Measurements from ENCODE around the gene AMIGO1. TPM values are rescaled to one million over a fixed set of nuclear protein-coding genes. Genes with fewer than 3 reads are reported as not detected.

Gene AMIGO1
- total RNA-seq, 2 donors from 2014 or later = 2.1 to 2.6 TPM

DNA sequence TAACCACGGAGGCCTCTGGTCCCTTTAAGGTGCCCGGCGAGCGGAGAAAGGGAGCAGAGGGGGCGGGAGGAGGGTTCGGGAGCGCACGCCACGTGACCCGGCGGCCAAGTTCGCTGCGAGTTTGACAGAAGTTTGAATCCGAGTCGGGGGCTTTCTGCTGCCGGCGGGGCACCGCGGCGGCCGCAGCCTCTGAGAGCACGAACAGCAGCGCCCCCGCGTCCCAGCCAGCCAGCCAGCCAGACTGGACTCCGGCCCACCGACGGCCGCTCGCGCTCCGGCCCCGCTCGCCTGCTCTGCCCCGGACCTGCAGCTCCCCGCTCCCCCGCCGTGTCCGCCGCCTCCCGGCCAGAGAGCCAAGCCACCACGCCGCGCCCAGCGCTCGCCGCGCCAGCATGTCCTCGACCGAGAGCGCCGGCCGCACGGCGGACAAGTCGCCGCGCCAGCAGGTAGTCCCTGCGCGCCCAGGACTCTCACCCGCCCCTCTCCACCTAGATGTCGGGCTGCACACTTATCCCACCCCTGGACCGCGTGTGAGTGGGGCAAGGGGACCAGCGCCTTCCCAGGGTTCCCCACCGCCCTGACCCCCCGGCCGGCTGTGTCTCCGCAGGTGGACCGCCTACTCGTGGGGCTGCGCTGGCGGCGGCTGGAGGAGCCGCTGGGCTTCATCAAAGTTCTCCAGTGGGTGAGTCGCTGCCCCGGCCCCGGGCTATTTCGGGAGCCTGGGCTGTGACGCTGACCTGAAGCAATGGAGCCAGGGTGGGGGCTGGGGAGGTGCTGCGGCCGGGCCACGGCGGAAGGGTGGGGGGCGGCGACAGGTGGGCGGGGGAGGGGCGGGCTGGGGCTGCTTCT is 42.9 kb downstream of the AMIGO1 start, which contains the start of gene SYPL2:
Gene SYPL2 (plus strand): TSS at position 95 of the 849 bp plus-strand sequence. CDS start 298 bp downstream, at position 393.
- Mint-ChIP-seq H3K4me1 (ENCODE audit: low read depth) (no peaks in the 10 kb centered on the region), H3K27ac (no peak within 1 kb of the TSS), H3K4me3 (peak within 1 kb of the TSS; percentile 74 to 75), H3K36me3 (ENCODE audit: insufficient read depth in 2 of 2) (no peaks in the 10 kb centered on the region), H3K9me3 (no peaks in the 10 kb centered on the region), H3K27me3 (ENCODE audit: low read depth) (peaks cover 88% of the 10 kb centered on the region)
- ATAC-seq (replicated peaks in 1 of 2) = peak; percentile 66 to 70
- peak; percentile 14 to 41 for DNase-seq

DNA sequence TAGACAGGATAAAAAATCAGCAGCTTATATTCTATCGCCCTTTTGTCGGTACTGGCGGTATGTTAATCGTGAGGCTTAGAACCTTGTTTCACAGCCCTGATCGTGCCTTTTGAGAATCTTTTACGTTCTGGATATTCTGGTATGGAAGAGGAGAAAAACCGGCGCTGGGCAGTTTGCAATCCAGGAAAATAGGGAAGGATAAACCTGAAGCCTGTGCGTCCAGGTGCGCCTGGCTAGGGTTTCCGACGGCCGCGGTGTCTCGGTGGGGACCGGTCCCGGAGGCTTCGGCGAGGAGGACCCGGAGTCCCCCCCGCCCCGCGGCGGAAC is 43.4 kb downstream of the AMIGO1 start:
- DNase-seq = no peak
- Mint-ChIP-seq H3K4me3 (peak overlapping the region; percentile 74 to 75), H3K27ac (no peak overlapping the region), H3K36me3 (ENCODE audit: insufficient read depth in 2 of 2) (no peaks in the 10 kb centered on the region), H3K27me3 (ENCODE audit: low read depth) (peaks cover 88% of the 10 kb centered on the region), H3K9me3 (no peaks in the 10 kb centered on the region), H3K4me1 (ENCODE audit: low read depth) (no peaks in the 10 kb centered on the region)
- no peak for ATAC-seq (replicated peaks in 1 of 2)

GRCh38 chr1:109457819-109458218 is 51.7 kb downstream of the AMIGO1 start:
- Mint-ChIP-seq H3K27ac (no peak overlapping the region), H3K4me1 (ENCODE audit: low read depth) (no peaks in the 10 kb centered on the region), H3K9me3 (peaks cover 5 to 9% of the 10 kb centered on the region in 2 donors), H3K36me3 (ENCODE audit: insufficient read depth in 2 of 2) (peaks cover 7 to 11% of the 10 kb centered on the region in 2 donors), H3K27me3 (ENCODE audit: low read depth) (peaks cover 55% of the 10 kb centered on the region), H3K4me3 (no peak overlapping the region)
- ATAC-seq (replicated peaks in 1 of 2) (no peak), DNase-seq (no peak)

DNA sequence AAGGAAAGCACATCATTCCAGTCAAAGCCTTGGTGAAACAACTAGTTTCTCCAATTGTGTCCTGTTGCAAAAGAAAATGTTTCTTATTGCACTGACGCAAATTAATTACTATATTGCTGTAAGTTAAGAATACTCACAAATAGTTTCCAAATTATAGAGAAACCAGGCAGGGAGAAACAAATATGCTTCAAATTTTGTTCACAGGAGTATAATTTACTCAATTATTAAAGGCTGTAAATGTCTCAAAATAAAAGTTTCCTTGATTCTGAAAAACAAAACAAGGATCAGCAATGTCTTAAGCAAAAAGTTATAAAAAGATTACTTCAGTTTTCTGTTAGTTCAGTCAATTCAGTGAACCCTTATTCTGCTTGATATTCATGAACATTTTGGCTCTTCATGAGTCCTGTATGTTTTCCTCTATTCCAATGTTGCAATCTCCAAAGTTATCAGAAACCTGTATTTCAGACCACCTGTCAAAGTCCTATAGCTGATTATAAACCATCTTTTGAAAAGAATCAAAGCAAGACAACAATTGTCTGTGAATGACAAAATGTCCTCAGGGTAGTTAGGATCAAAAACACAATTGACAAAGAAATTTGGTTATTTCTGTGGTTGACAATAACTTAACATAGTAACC is 54.9 kb downstream of the AMIGO1 start:
- no peaks in the 10 kb centered on the region for H3K4me1 Mint-ChIP-seq (ENCODE audit: low read depth)
- H3K27me3 Mint-ChIP-seq (ENCODE audit: low read depth) = peaks cover 48% of the 10 kb centered on the region
- peaks cover 7 to 11% of the 10 kb centered on the region in 2 donors for H3K36me3 Mint-ChIP-seq (ENCODE audit: insufficient read depth in 2 of 2)
- ATAC-seq (replicated peaks in 1 of 2) (no peak), DNase-seq (no peak)
- peaks cover 5 to 9% of the 10 kb centered on the region in 2 donors for H3K9me3 Mint-ChIP-seq
- no peak overlapping the region for H3K27ac Mint-ChIP-seq
- no peak overlapping the region for H3K4me3 Mint-ChIP-seq

Other genes with a start within 250 kb of the AMIGO1 start
- 10 to 100 TPM; 17.5 to 18.3 TPM for gene PSRC1, start 226.6 kb downstream of the AMIGO1 start, total RNA-seq
- gene MYBPHL, start 202.7 kb downstream of the AMIGO1 start, total RNA-seq = not detected
- 1 to 10 TPM; 1.4 to 4.8 TPM for gene SORT1, start 111.8 kb downstream of the AMIGO1 start, total RNA-seq
- 100 to 1,000 TPM; 169 to 179 TPM for gene PSMA5, start 83.3 kb downstream of the AMIGO1 start, total RNA-seq
- gene SYPL2, start 43.2 kb downstream of the AMIGO1 start, total RNA-seq = under 1 TPM; 0.10 to 0.37 TPM
- 10 to 100 TPM; 11.9 to 13.3 TPM for gene ATXN7L2, start 25.8 kb downstream of the AMIGO1 start, total RNA-seq
- gene CYB561D1, start 15.6 kb downstream of the AMIGO1 start, total RNA-seq = 10 to 100 TPM; 15.8 to 16.5 TPM
- gene GPR61, start 30.1 kb upstream of the AMIGO1 start, total RNA-seq = not detected
- 10 to 100 TPM in 1 of 2 donors, 1 to 10 TPM in 1; 8.9 to 10.1 TPM for gene GNAI3, start 38.9 kb upstream of the AMIGO1 start, total RNA-seq
- gene GNAT2, start 109.9 kb upstream of the AMIGO1 start, total RNA-seq = under 1 TPM; 0.17 to 0.23 TPM
- 10 to 100 TPM; 64.0 to 79.2 TPM for gene AMPD2, start 110.1 kb upstream of the AMIGO1 start, total RNA-seq
- gene GSTM4, start 146.4 kb upstream of the AMIGO1 start, total RNA-seq = 10 to 100 TPM; 23.5 to 31.1 TPM
- gene GSTM2, start 158.3 kb upstream of the AMIGO1 start, total RNA-seq = 10 to 100 TPM; 40.2 to 41.9 TPM
- gene GSTM1, start 178.1 kb upstream of the AMIGO1 start, total RNA-seq = 10 to 100 TPM; 37.2 to 60.6 TPM
- gene GSTM5, start 202.5 kb upstream of the AMIGO1 start, total RNA-seq = 1 to 10 TPM in 1 of 2 donors, under 1 TPM in 1; 0.81 to 1.0 TPM
- 10 to 100 TPM in 1 of 2 donors, 1 to 10 TPM in 1; 8.1 to 13.3 TPM for gene GSTM3, start 231.3 kb upstream of the AMIGO1 start, total RNA-seq